B cell (primary cell): ENCODE measurements around the gene GPR156. TPM values are rescaled to one million over a fixed set of nuclear protein-coding genes. Genes with fewer than 3 reads are reported as not detected.

ENCODE experiments used
- ATAC-seq: fragments of 200-7000 bp; cut with Tn5 transposase; one replicate; pipeline ENCODE4 v1.10.0; 2021; ENCODE audit warnings: low read depth, mild to moderate bottlenecking, moderate number of reproducible peaks, moderate library complexity
- CTCF ChIA-PET: fragments of 350-600 bp; sonication (Branson Sonifier 250); formaldehyde crosslinking; loops from one replicate; lab custom pipeline; 2021; ENCODE audit warnings: antibody characterized with exemption, inconsistent platforms; lab: Charles Lee
- POLR2A ChIA-PET: fragments of 350-600 bp; sonication (Branson Sonifier 250); formaldehyde crosslinking; loops from one replicate; lab custom pipeline; 2021; ENCODE audit warnings: antibody characterized with exemption; lab: Charles Lee
- DNase-seq: peaks from one replicate; pipeline ENCODE4 v3.0.0; 2013
- H2AFZ ChIP-seq: 2 replicates; pipeline ENCODE4 v1.6.1; 2012; ENCODE audit warnings: mild to moderate bottlenecking, low read depth, low read length; ENCODE audit not compliant: insufficient read depth, poor library complexity, severe bottlenecking
- H3K27ac ChIP-seq, 2 donors: 1 replicate in 1 of 2; 2 replicates in 1 of 2; pipeline ENCODE4 v1.5.1; 2012 to 2013; ENCODE audit warnings: low read length in 2 of 2, mild to moderate bottlenecking in 2 of 2, moderate library complexity in 1 of 2
- H3K27me3 ChIP-seq, 4 experiments: fragments of 200-600 bp in 1 of 4; sonication (generic) in 1 of 4; replicated peaks in 1 of 4; 1 replicate in 2 of 4; 2 replicates in 2 of 4; pipeline versions ENCODE4 v1.6.1 to v1.7.0; 2013 to 2016; ENCODE audit warnings: low read length in 3 of 4, mild to moderate bottlenecking in 2 of 4, mixed read lengths in 1 of 4, moderate library complexity in 1 of 4; ENCODE audit not compliant: insufficient read depth in 4 of 4, control insufficient read depth in 3 of 4; ENCODE audit errors: control extremely low read depth in 1 of 4
- H3K36me3 ChIP-seq, 2 experiments: replicated peaks in 1 of 2; 1 replicate in 1 of 2; 2 replicates in 1 of 2; pipeline versions ENCODE4 v1.6.1 to v1.7.1; 2013; ENCODE audit warnings: low read length in 1 of 2; ENCODE audit not compliant: insufficient read depth in 2 of 2, control insufficient read depth in 1 of 2; ENCODE audit errors: control extremely low read depth in 1 of 2, extremely low read depth in 1 of 2
- H3K4me1 ChIP-seq, 2 donors: fragments of 200-600 bp in 1 of 2; sonication (generic) in 1 of 2; 1 replicate in 1 of 2; 2 replicates in 1 of 2; pipeline versions ENCODE4 v1.5.1 to v1.6.1; 2013 to 2017; ENCODE audit warnings: low read length in 2 of 2; ENCODE audit not compliant: control insufficient read depth in 2 of 2, insufficient read depth in 2 of 2
- H3K4me2 ChIP-seq: replicated peaks from 2 replicates; pipeline ENCODE3; 2012; ENCODE audit warnings: mild to moderate bottlenecking, low read depth, low read length; ENCODE audit not compliant: poor library complexity, severe bottlenecking
- H3K4me3 ChIP-seq, 5 experiments: fragments of 200-600 bp in 1 of 5; sonication (generic) in 1 of 5; 1 replicate in 3 of 5; 2 replicates in 2 of 5; pipeline versions ENCODE4 v1.5.1 to v1.7.0; 2011 to 2016; ENCODE audit warnings: low read length in 4 of 5, mild to moderate bottlenecking in 4 of 5, low read depth in 2 of 5, control low read depth in 1 of 5, moderate library complexity in 1 of 5; ENCODE audit not compliant: insufficient read depth in 1 of 5; ENCODE audit errors: control extremely low read depth in 1 of 5, extremely low read depth in 1 of 5
- H3K79me2 ChIP-seq: fragments of 200-600 bp; sonication (generic); one replicate; pipeline ENCODE4 v1.6.0; 2016; ENCODE audit warnings: low read length; ENCODE audit not compliant: control insufficient read depth, insufficient read depth
- H3K9ac ChIP-seq: fragments of 200-600 bp; sonication (generic); 2 replicates; pipeline ENCODE4 v1.6.1; 2017; ENCODE audit warnings: mild to moderate bottlenecking, low read length, moderate library complexity
- H3K9me3 ChIP-seq, 3 donors: one replicate each; pipeline versions ENCODE4 v1.6.1 to v1.7.1; 2013; ENCODE audit warnings: low read length in 2 of 3; ENCODE audit not compliant: control insufficient read depth in 2 of 3, insufficient read depth in 1 of 3; ENCODE audit errors: control extremely low read depth in 1 of 3
- H4K20me1 ChIP-seq: 2 replicates; pipeline ENCODE4 v1.6.0; 2012; ENCODE audit warnings: mild to moderate bottlenecking, low read length; ENCODE audit not compliant: insufficient read depth, control insufficient read depth, poor library complexity, severe bottlenecking
- H3K27ac Mint-ChIP-seq: one replicate; pipeline ENCODE4 v1.8.0; 2021; ENCODE audit warnings: mixed read lengths
- H3K27me3 Mint-ChIP-seq: one replicate; pipeline ENCODE4 v1.8.0; 2021; ENCODE audit warnings: mixed read lengths
- H3K4me1 Mint-ChIP-seq: one replicate; pipeline ENCODE4 v1.8.0; 2021; ENCODE audit warnings: mixed read lengths
- H3K4me3 Mint-ChIP-seq: one replicate; pipeline ENCODE4 v1.8.0; 2021; ENCODE audit warnings: mixed read lengths
- H3K9me3 Mint-ChIP-seq: one replicate; pipeline ENCODE4 v1.8.0; 2022; ENCODE audit warnings: mixed read lengths; ENCODE audit not compliant: insufficient read depth
- EZH2 ChIP-seq: IDR thresholded peaks from 2 replicates; pipeline ENCODE4 v1.6.1; 2012; ENCODE audit warnings: borderline replicate concordance, low read depth, mild to moderate bottlenecking, moderate library complexity, low read length; ENCODE audit not compliant: insufficient read depth, poor library complexity, severe bottlenecking
- WGBS: methylation state at CpG from one replicate; pipeline ENCODE4 v1.1.5; 2013; ENCODE audit warnings: missing lambda C conversion rate; ENCODE audit not compliant: insufficient coverage; 5-methylcytosine and 5-hydroxymethylcytosine counted together
- intact Hi-C: fragments of 100-400 bp; cut with micrococcal nuclease; formaldehyde crosslinking; loops from one replicate; pipeline ENCODE4 v1.10.0; 2022
- polyA plus RNA-seq: library from polyadenylated mRNA; depleted of rRNA; stranded (reverse); fragments of >200 nt; gene quantifications from 2 replicates; pipeline ENCODE4 v1.2.3, GENCODE V29; 2012
- total RNA-seq, 2 donors: library from RNA; stranded (reverse); fragments of 120-200 nt in 1 of 2; gene quantifications; 1 replicate in 1 of 2; 2 replicates in 1 of 2; pipeline versions ENCODE4 v1.2.3 to v1.2.4, GENCODE V29; 2013 to 2022
- TF ChIP-seq, protein P1 (sequence below): fragments of 200-600 bp; IDR thresholded peaks from one replicate; pipeline ENCODE4 v1.8.0; 2022; ENCODE audit warnings: antibody characterized with exemption, mild to moderate bottlenecking

GPR156 gene
- total and polyA plus RNA-seq, 2 donors (not counting 1 experiment from before 2014, with no cell fraction given): 0.03 to 0.20 TPM

DNA sequence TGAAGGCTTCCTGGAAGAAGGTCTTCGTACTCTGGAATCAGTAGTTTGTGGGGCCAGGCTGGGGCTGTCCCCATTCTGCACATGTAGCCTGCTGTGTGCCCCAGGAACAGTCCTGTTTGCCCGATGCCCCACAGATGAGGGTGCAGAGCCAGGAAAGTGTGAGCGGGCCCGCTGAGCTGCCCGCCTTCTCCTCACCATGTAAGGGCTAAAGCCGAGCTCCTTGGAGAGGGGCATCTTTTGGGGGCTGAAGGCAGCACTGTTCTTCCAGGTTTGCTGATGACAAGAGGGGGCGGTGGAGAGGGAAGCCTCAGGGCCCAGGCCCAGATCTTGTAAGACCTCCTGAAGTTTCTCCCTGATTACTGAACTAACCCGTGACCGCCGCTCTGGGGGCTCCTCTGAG is 117.5 kb downstream of the GPR156 start:
- CTCF ChIA-PET: no interaction called here

DNA sequence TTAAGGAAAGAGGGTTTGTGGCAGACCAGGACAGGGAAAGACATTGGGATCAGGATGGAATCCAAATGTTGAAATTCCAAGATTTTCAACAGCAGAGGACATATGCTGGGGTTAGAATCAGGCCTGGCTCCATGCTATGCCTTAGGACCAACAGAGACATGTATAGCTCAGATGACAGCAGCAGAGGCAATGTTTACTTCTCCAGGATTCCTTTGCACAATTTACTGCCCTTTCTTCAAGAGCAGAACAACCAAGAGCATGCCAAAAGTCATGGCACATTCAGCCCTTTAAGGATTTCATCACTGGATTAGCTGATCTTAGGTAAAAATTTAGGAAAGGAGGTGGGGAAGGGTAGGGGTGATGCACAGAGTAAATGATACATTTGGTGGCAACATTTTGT is 121.2 kb downstream of the GPR156 start:
- no peak overlapping the region for H3K27ac Mint-ChIP-seq
- Histone ChIP-seq H3K27me3 (peaks cover 0 to 2% (median 0%) of the 10 kb centered on the region in 4 experiments), H3K27ac (no peak overlapping the region), H3K79me2 (no peaks in the 10 kb centered on the region), H3K4me1 (peaks cover 0 to 5% of the 10 kb centered on the region in 2 donors), H3K9me3 (peaks cover 0 to 5% (median 0%) of the 10 kb centered on the region in 3 donors), H3K4me3 (no peak overlapping the region), H2AFZ (no peak overlapping the region), H3K9ac (no peak overlapping the region), H3K4me2 (no peak overlapping the region), H3K36me3 (no peaks in the 10 kb centered on the region), H4K20me1 (no peaks in the 10 kb centered on the region)
- DNase-seq: no peak
- TF ChIP-seq EZH2: no peak
- TF ChIP-seq, protein P1, sequence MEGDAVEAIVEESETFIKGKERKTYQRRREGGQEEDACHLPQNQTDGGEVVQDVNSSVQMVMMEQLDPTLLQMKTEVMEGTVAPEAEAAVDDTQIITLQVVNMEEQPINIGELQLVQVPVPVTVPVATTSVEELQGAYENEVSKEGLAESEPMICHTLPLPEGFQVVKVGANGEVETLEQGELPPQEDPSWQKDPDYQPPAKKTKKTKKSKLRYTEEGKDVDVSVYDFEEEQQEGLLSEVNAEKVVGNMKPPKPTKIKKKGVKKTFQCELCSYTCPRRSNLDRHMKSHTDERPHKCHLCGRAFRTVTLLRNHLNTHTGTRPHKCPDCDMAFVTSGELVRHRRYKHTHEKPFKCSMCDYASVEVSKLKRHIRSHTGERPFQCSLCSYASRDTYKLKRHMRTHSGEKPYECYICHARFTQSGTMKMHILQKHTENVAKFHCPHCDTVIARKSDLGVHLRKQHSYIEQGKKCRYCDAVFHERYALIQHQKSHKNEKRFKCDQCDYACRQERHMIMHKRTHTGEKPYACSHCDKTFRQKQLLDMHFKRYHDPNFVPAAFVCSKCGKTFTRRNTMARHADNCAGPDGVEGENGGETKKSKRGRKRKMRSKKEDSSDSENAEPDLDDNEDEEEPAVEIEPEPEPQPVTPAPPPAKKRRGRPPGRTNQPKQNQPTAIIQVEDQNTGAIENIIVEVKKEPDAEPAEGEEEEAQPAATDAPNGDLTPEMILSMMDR: no peak
- peaks cover 2% of the 10 kb centered on the region for H3K9me3 Mint-ChIP-seq
- H3K4me1 Mint-ChIP-seq: peaks cover 5% of the 10 kb centered on the region
- no peak for ATAC-seq
- intact Hi-C loops: no loop called here
- no peak overlapping the region for H3K4me3 Mint-ChIP-seq
- peaks cover 7% of the 10 kb centered on the region for H3K27me3 Mint-ChIP-seq
- POLR2A ChIA-PET: no interaction called here
- CTCF ChIA-PET: no interaction called here

More for the DNA sequence above, 117.5 kb downstream of the GPR156 start:
- H3K79me2 ChIP-seq: no peaks in the 10 kb centered on the region
- POLR2A ChIA-PET: no interaction called here
- no peak overlapping the region for H3K9ac ChIP-seq
- no peaks in the 10 kb centered on the region for H4K20me1 ChIP-seq
- H3K36me3 ChIP-seq: no peaks in the 10 kb centered on the region
- H3K4me2 ChIP-seq: no peak overlapping the region
- H3K27ac ChIP-seq: no peak overlapping the region
- H3K4me3 Mint-ChIP-seq: no peak overlapping the region
- intact Hi-C loops: no loop called here
- peaks cover 2% of the 10 kb centered on the region for H3K9me3 Mint-ChIP-seq
- peaks cover 7% of the 10 kb centered on the region for H3K27me3 Mint-ChIP-seq
- H3K27me3 ChIP-seq: peaks cover 0 to 2% (median 0%) of the 10 kb centered on the region in 4 experiments
- 73% methylated on average over 9 of the region's 10 CpGs for WGBS
- no peak overlapping the region for H2AFZ ChIP-seq
- no peak for ATAC-seq
- no peaks in the 10 kb centered on the region for H3K4me1 Mint-ChIP-seq
- H3K4me1 ChIP-seq: no peaks in the 10 kb centered on the region
- no peak for DNase-seq
- H3K4me3 ChIP-seq: no peak overlapping the region
- no peaks in the 10 kb centered on the region for H3K9me3 ChIP-seq
- H3K27ac Mint-ChIP-seq: no peak overlapping the region
- TF ChIP-seq, protein P1: no peak
- no peak for TF ChIP-seq EZH2
